Measurements from ENCODE around the gene KIRREL3.

Gene KIRREL3

GRCh38 chr11:126766440-126766839, 234.1 kb downstream of the KIRREL3 start:
- no peak for DNase-seq

GRCh38 chr11:126765196-126765595, 235.4 kb downstream of the KIRREL3 start:
- DNase-seq: no peak

GRCh38 chr11:126764231-126764630, 236.3 kb downstream of the KIRREL3 start:
- no peak for DNase-seq

GRCh38 chr11:126756855-126757254, 243.7 kb downstream of the KIRREL3 start:
- no peak for DNase-seq

GRCh38 chr11:126756421-126756820, 244.1 kb downstream of the KIRREL3 start:
- DNase-seq: no peak

- no peak for DNase-seq
These were observed 245.0 kb downstream of the KIRREL3 start for GRCh38 chr11:126755526-126755925.

GRCh38 chr11:126754591-126755426, 245.8 kb downstream of the KIRREL3 start:
- no peak for DNase-seq

GRCh38 chr11:126753990-126754389, 246.6 kb downstream of the KIRREL3 start:
- DNase-seq: no peak

- no peak for DNase-seq
These were observed 249.3 kb downstream of the KIRREL3 start for GRCh38 chr11:126751242-126751641.

- DNase-seq: no peak
These were observed 251.8 kb downstream of the KIRREL3 start for GRCh38 chr11:126748793-126749192.

- DNase-seq: no peak
These were observed 252.3 kb downstream of the KIRREL3 start for GRCh38 chr11:126748100-126748791.

- DNase-seq: no peak
These were observed 253.3 kb downstream of the KIRREL3 start for GRCh38 chr11:126747315-126747714.

GRCh38 chr11:126746443-126746842, 254.1 kb downstream of the KIRREL3 start:
- no peak for DNase-seq

- no peak for DNase-seq
These were observed 255.9 kb downstream of the KIRREL3 start for GRCh38 chr11:126744699-126745098.

- DNase-seq: no peak
These were observed 256.9 kb downstream of the KIRREL3 start for GRCh38 chr11:126743628-126744027.

- DNase-seq: no peak
These were observed 258.0 kb downstream of the KIRREL3 start for GRCh38 chr11:126742582-126742981.

- no peak for DNase-seq
These were observed 259.7 kb downstream of the KIRREL3 start for GRCh38 chr11:126740846-126741245.

- no peak for DNase-seq
These were observed 260.9 kb downstream of the KIRREL3 start for GRCh38 chr11:126739499-126740145.

GRCh38 chr11:126738295-126739031, 262.1 kb downstream of the KIRREL3 start:
- DNase-seq: no peak

GRCh38 chr11:126736682-126737572, 263.6 kb downstream of the KIRREL3 start:
- no peak for DNase-seq

- DNase-seq: no peak
These were observed 265.8 kb downstream of the KIRREL3 start for GRCh38 chr11:126734752-126735151.

- no peak for DNase-seq
These were observed 266.9 kb downstream of the KIRREL3 start for GRCh38 chr11:126733685-126734084.
